Thyroid gland (tissue), 4 donors: ENCODE results near the gene CEP72. TPM values are rescaled to one million over a fixed set of nuclear protein-coding genes. Genes with fewer than 3 reads are reported as not detected.
"Not testable (repeated sequence)": the region's sequence is repeated elsewhere in the genome, so short reads cannot be mapped to it uniquely, and the experiment has no call there.

Source experiments
- DNase-seq, 2 donors: peaks; one replicate each; pipeline ENCODE4 v3.0.0-alpha.2; 2019
- H3K27ac ChIP-seq, 3 donors: fragments of 200-600 bp; sonication (generic); 1 replicate in 2 of 3; 2 replicates in 1 of 3; pipeline ENCODE4 v1.5.1; 2016 to 2019; ENCODE audit warnings: mild to moderate bottlenecking in 1 of 3, moderate library complexity in 1 of 3
- H3K27me3 ChIP-seq: fragments of 200-600 bp; sonication (generic); one replicate; pipeline ENCODE4 v1.5.1; 2019
- H3K36me3 ChIP-seq, 2 donors: fragments of 200-600 bp; sonication (generic); one replicate each; pipeline ENCODE4 v1.5.1; 2016 to 2019
- H3K4me1 ChIP-seq, 2 donors: fragments of 200-600 bp; sonication (generic); one replicate each; pipeline ENCODE4 v1.5.1; 2017 to 2019
- H3K4me3 ChIP-seq, 3 donors: fragments of 200-600 bp; sonication (generic); replicated peaks in 1 of 3; 1 replicate in 2 of 3; 2 replicates in 1 of 3; pipeline ENCODE4 v1.5.1; 2016; ENCODE audit warnings: mild to moderate bottlenecking in 1 of 3
- H3K9me3 ChIP-seq: fragments of 200-600 bp; sonication (generic); one replicate; pipeline ENCODE4 v1.5.1; 2017
- CTCF ChIP-seq, 6 experiments: fragments of 200-600 bp in 3 of 6; fragments of 450-650 bp in 3 of 6; sonication (generic) in 3 of 6; IDR thresholded peaks; one replicate each; pipeline ENCODE4 v1.5.1; 2016 to 2019; ENCODE audit warnings: antibody characterized with exemption in 6 of 6, mild to moderate bottlenecking in 2 of 6, inconsistent platforms in 1 of 6, moderate library complexity in 1 of 6
- POLR2A ChIP-seq, 2 donors: fragments of 450-650 bp; IDR thresholded peaks; one replicate each; pipeline ENCODE4 v1.6.1; 2017; ENCODE audit warnings: antibody characterized with exemption in 2 of 2, mild to moderate bottlenecking in 2 of 2, moderate library complexity in 1 of 2
- WGBS, 2 donors: methylation state at CpG; one replicate each; pipeline ENCODE4 v1.1.5; 2017; 5-methylcytosine and 5-hydroxymethylcytosine counted together
- intact Hi-C: fragments of 100-400 bp; cut with DNase I; formaldehyde crosslinking; loops from one replicate; pipeline ENCODE4 v1.15.1; 2023
- total RNA-seq, 4 donors: library from RNA; depleted of rRNA; stranded (reverse); fragments of >200 nt; gene quantifications; one replicate each; pipeline ENCODE4 v1.2.3, GENCODE V29; 2016

Gene CEP72
- total RNA-seq, 4 donors from 2014 or later = 3.4 to 7.6 (median 4.6) TPM

GRCh38 chr5:601771-602465 is 10.2 kb upstream of the CEP72 start:
- TF ChIP-seq POLR2A (IDR thresholded peaks at IDR 0.05) (no peak), CTCF (IDR thresholded peaks at IDR 0.05) (no peak)
- Histone ChIP-seq H3K4me1 (no peaks in the 10 kb centered on the region), H3K27ac (no peak overlapping the region), H3K4me3 (no peak overlapping the region), H3K9me3 (no peaks in the 10 kb centered on the region), H3K36me3 (no peaks in the 10 kb centered on the region), H3K27me3 (no peaks in the 10 kb centered on the region)
- DNase-seq = no peak
- intact Hi-C loops = no loop called here
- WGBS, 2 donors = 87 to 94% methylated on average over 18 to 33 of the region's 47 CpGs

GRCh38 chr5:602466-603035 is 9.6 kb upstream of the CEP72 start:
- no peak for TF ChIP-seq CTCF (IDR thresholded peaks at IDR 0.05)
- TF ChIP-seq POLR2A (IDR thresholded peaks at IDR 0.05) = no peak
- Histone ChIP-seq H3K4me1 (no peaks in the 10 kb centered on the region), H3K4me3 (no peak overlapping the region), H3K36me3 (no peaks in the 10 kb centered on the region), H3K9me3 (no peaks in the 10 kb centered on the region), H3K27me3 (no peaks in the 10 kb centered on the region), H3K27ac (no peak overlapping the region)
- DNase-seq = no peak
- WGBS, 2 donors = 83 to 88% methylated on average over 12 to 17 of the region's 17 CpGs
- intact Hi-C loops = no loop called here

GRCh38 chr5:603081-603998 is 8.8 kb upstream of the CEP72 start:
- H3K4me3 ChIP-seq = no peak overlapping the region
- TF ChIP-seq POLR2A (IDR thresholded peaks at IDR 0.05) (no peak), CTCF (IDR thresholded peaks at IDR 0.05) (no peak)
- WGBS, 2 donors = 71 to 74% methylated on average over 22 to 27 of the region's 32 CpGs
- no peaks in the 10 kb centered on the region for H3K4me1 ChIP-seq
- no peaks in the 10 kb centered on the region for H3K9me3 ChIP-seq
- H3K27ac ChIP-seq = no peak overlapping the region
- no peaks in the 10 kb centered on the region for H3K27me3 ChIP-seq
- no peak for DNase-seq
- H3K36me3 ChIP-seq = no peaks in the 10 kb centered on the region
- intact Hi-C loops = no loop called here

GRCh38 chr5:604391-604831 is 7.7 kb upstream of the CEP72 start:
- Histone ChIP-seq H3K27ac (no peak overlapping the region), H3K36me3 (no peaks in the 10 kb centered on the region), H3K4me3 (no peak overlapping the region), H3K4me1 (no peaks in the 10 kb centered on the region), H3K9me3 (no peaks in the 10 kb centered on the region), H3K27me3 (no peaks in the 10 kb centered on the region)
- 80 to 88% methylated on average over 9 to 12 of the region's 12 CpGs for WGBS, 2 donors
- TF ChIP-seq POLR2A (IDR thresholded peaks at IDR 0.05) (no peak), CTCF (IDR thresholded peaks at IDR 0.05) (no peak)
- intact Hi-C loops = no loop called here
- DNase-seq = no peak

GRCh38 chr5:605090-605489 is 7.0 kb upstream of the CEP72 start:
- H3K27ac ChIP-seq, intact Hi-C loops, H3K4me3 ChIP-seq, H3K4me1 ChIP-seq, H3K36me3 ChIP-seq, H3K9me3 ChIP-seq, DNase-seq, H3K27me3 ChIP-seq: not testable (repeated sequence)
- WGBS, 2 donors = 90 to 92% methylated on average over 2 to 6 of the region's 6 CpGs
